ENCODE measurements around the gene MELK. TPM values are rescaled to one million over a fixed set of nuclear protein-coding genes. Genes with fewer than 3 reads are reported as not detected.
"Not testable (repeated sequence)": the region's sequence is repeated elsewhere in the genome, so short reads cannot be mapped to it uniquely, and the experiment has no call there.

Gene MELK
- total RNA-seq, 3 donors from 2014 or later = 0.48 to 0.59 TPM; not detected in 1

- intact Hi-C loops (cut with DNase I; ENCODE audit: low total_unique reads) = no loop called here
- Histone ChIP-seq H3K4me1 (no peaks in the 10 kb centered on the region), H3K4me3 (no peak overlapping the region), H3K27ac (no peak overlapping the region), H3K9me3 (no peaks in the 10 kb centered on the region), H3K27me3 (no peaks in the 10 kb centered on the region), H3K36me3 (no peaks in the 10 kb centered on the region)
- TF ChIP-seq, protein P1, sequence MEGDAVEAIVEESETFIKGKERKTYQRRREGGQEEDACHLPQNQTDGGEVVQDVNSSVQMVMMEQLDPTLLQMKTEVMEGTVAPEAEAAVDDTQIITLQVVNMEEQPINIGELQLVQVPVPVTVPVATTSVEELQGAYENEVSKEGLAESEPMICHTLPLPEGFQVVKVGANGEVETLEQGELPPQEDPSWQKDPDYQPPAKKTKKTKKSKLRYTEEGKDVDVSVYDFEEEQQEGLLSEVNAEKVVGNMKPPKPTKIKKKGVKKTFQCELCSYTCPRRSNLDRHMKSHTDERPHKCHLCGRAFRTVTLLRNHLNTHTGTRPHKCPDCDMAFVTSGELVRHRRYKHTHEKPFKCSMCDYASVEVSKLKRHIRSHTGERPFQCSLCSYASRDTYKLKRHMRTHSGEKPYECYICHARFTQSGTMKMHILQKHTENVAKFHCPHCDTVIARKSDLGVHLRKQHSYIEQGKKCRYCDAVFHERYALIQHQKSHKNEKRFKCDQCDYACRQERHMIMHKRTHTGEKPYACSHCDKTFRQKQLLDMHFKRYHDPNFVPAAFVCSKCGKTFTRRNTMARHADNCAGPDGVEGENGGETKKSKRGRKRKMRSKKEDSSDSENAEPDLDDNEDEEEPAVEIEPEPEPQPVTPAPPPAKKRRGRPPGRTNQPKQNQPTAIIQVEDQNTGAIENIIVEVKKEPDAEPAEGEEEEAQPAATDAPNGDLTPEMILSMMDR (IDR thresholded peaks at IDR 0.05) = no peak
- no peak for TF ChIP-seq POLR2AphosphoS5 (IDR thresholded peaks at IDR 0.05)
- no peak for TF ChIP-seq POLR2A (IDR thresholded peaks at IDR 0.05)
- no peak for DNase-seq (ENCODE audit: low spot score in 2 of 2)
Measured at GRCh38 chr9:36560771-36561170, 11.9 kb upstream of the MELK start.

DNA sequence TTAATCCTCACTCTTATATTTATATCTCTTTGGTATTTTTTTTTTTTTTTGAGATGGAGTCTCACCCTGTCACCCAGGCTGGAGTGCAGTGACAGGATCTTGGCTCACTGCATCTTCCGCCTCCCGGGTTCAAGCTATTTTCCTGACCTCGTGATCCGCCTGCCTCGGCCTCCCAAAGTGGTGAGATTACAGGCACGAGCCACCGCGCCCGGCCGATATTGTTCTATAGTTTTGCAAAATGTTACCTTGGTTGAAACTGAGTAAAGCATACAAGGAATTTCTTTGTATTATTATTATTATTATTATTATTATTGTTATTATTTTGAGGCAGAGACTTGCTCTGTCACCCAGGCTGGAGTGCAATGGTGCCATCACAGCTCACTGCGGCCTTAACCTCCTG lies 9.9 kb upstream of the MELK start:
- H3K36me3 ChIP-seq; H3K9me3 ChIP-seq; H3K27ac ChIP-seq; H3K4me1 ChIP-seq; DNase-seq (ENCODE audit: low spot score in 2 of 2); H3K27me3 ChIP-seq; intact Hi-C loops (cut with DNase I; ENCODE audit: low total_unique reads); H3K4me3 ChIP-seq: not testable (repeated sequence)

DNA sequence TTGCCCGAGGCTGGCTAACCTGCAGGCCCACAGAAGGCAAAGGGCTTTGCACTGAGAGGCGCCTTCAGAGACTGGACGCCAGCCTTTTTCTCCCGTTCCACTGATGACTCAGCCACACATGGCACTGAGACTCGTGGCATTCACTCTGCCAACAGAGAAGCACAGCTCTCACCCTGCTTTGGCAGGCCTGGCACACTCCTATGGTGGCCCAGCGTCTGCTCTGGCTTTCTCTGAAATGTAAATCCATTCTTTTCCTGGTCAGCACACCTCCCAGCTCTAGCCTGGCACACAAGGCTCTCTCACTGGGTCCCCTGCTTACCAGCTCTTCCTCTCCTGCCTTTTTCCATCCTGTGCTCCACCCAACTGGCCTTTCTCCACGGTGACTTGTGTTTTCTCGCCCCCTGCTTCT lies 5.9 kb upstream of the MELK start:
- Histone ChIP-seq H3K27ac (peak overlapping the region; percentile 20 to 69), H3K27me3 (no peaks in the 10 kb centered on the region), H3K9me3 (no peaks in the 10 kb centered on the region), H3K36me3 (no peaks in the 10 kb centered on the region), H3K4me1 (no peaks in the 10 kb centered on the region), H3K4me3 (no peak overlapping the region)
- intact Hi-C loops (cut with DNase I; ENCODE audit: low total_unique reads) = no loop called here
- TF ChIP-seq, protein P1 (IDR thresholded peaks at IDR 0.05) = no peak
- TF ChIP-seq POLR2AphosphoS5 (IDR thresholded peaks at IDR 0.05) = no peak
- TF ChIP-seq POLR2A (IDR thresholded peaks at IDR 0.05) = no peak
- peak in 1 of 2 donors; percentile 59 for DNase-seq (ENCODE audit: low spot score in 2 of 2)

- H3K36me3 ChIP-seq; intact Hi-C loops (cut with DNase I; ENCODE audit: low total_unique reads); H3K4me3 ChIP-seq; H3K27me3 ChIP-seq; H3K9me3 ChIP-seq; DNase-seq (ENCODE audit: low spot score in 2 of 2); H3K27ac ChIP-seq; H3K4me1 ChIP-seq: not testable (repeated sequence)
Measured at GRCh38 chr9:36568681-36569080, 4.0 kb upstream of the MELK start.

GRCh38 chr9:36571333-36571732 lies 1.4 kb upstream of the MELK start:
- TF ChIP-seq, protein P1 (IDR thresholded peaks at IDR 0.05) = no peak
- TF ChIP-seq POLR2A (IDR thresholded peaks at IDR 0.05) (no peak), POLR2AphosphoS5 (IDR thresholded peaks at IDR 0.05) (no peak)

GRCh38 chr9:36574045-36574444 lies 1.4 kb downstream of the MELK start:
- H3K27me3 ChIP-seq; DNase-seq (ENCODE audit: low spot score in 2 of 2); intact Hi-C loops (cut with DNase I; ENCODE audit: low total_unique reads); H3K4me3 ChIP-seq; H3K27ac ChIP-seq; H3K4me1 ChIP-seq; H3K9me3 ChIP-seq; H3K36me3 ChIP-seq: not testable (repeated sequence)

More at GRCh38 chr9:36571333-36571732, 1.4 kb upstream of the MELK start:
- H3K36me3 ChIP-seq = no peaks in the 10 kb centered on the region
- H3K4me1 ChIP-seq = no peaks in the 10 kb centered on the region
- H3K9me3 ChIP-seq = no peaks in the 10 kb centered on the region
- H3K27me3 ChIP-seq = no peaks in the 10 kb centered on the region
- intact Hi-C loops (cut with DNase I; ENCODE audit: low total_unique reads) = no loop called here
- no peak overlapping the region for H3K4me3 ChIP-seq
- H3K27ac ChIP-seq = no peak overlapping the region
- DNase-seq (ENCODE audit: low spot score in 2 of 2) = no peak

GRCh38 chr9:36575411-36575882 lies 2.8 kb downstream of the MELK start:
- Histone ChIP-seq H3K4me1 (no peaks in the 10 kb centered on the region), H3K4me3 (no peak overlapping the region), H3K27me3 (no peaks in the 10 kb centered on the region), H3K36me3 (no peaks in the 10 kb centered on the region), H3K9me3 (no peaks in the 10 kb centered on the region), H3K27ac (no peak overlapping the region)
- intact Hi-C loops (cut with DNase I; ENCODE audit: low total_unique reads) = no loop called here
- TF ChIP-seq POLR2A (IDR thresholded peaks at IDR 0.05) (no peak), POLR2AphosphoS5 (IDR thresholded peaks at IDR 0.05) (no peak)
- TF ChIP-seq, protein P1 (IDR thresholded peaks at IDR 0.05) = no peak
- no peak for DNase-seq (ENCODE audit: low spot score in 2 of 2)

All from breast epithelium (tissue), 4 donors.